ENCODE results near the gene CDC123. TPM values are rescaled to one million over a fixed set of nuclear protein-coding genes. Genes with fewer than 3 reads are reported as not detected.

CDC123 gene
- total and polyA plus RNA-seq, 2 experiments from 2014 or later = 158 to 179 TPM

GRCh38 chr10:12235796-12236195 is 39.8 kb downstream of the CDC123 start (continued):
- TF ChIP-seq CTCF (conservative IDR thresholded peaks at IDR 0.05; ENCODE audit: low read depth in 2 of 2) (no peak), ZNF114 (CRISPR knock-in tag; IDR thresholded peaks at IDR 0.05) (no peak)

GRCh38 chr10:12237265-12238220 is 41.6 kb downstream of the CDC123 start:
- Mint-ChIP-seq H3K27ac (no peak overlapping the region), H3K9me3 (no peaks in the 10 kb centered on the region)
- TF ChIP-seq NANOG (IDR thresholded peaks at IDR 0.05; ENCODE audit: borderline replicate concordance) = no peak
- no peak for TF ChIP-seq CREB1 (CRISPR knock-in tag; IDR thresholded peaks at IDR 0.05; ENCODE audit: low read depth)
- no peak for TF ChIP-seq ZNF331 (CRISPR knock-in tag; IDR thresholded peaks at IDR 0.05; ENCODE audit: low read depth)
- no peak for TF ChIP-seq ETS1 (IDR thresholded peaks at IDR 0.05)
- TF ChIP-seq EZH2 (IDR thresholded peaks at IDR 0.05; ENCODE audit: low read depth, unreplicated experiment) = no peak
- TF ChIP-seq POLR2AphosphoS5 (IDR thresholded peaks at IDR 0.05; ENCODE audit: low read depth) = no peak
- TF ChIP-seq REST (IDR thresholded peaks at IDR 0.05; ENCODE audit: unreplicated experiment) = no peak
- TF ChIP-seq STAT1 (IDR thresholded peaks at IDR 0.05; ENCODE audit: unreplicated experiment) = no peak
- no peak for TF ChIP-seq JUNB (IDR thresholded peaks at IDR 0.05; ENCODE audit: unreplicated experiment)
- TF ChIP-seq ZNF114 (CRISPR knock-in tag; IDR thresholded peaks at IDR 0.05) = no peak
- no peak for TF ChIP-seq CTCF (conservative IDR thresholded peaks at IDR 0.05; ENCODE audit: low read depth in 2 of 2)

More at GRCh38 chr10:12237265-12238220, 41.6 kb downstream of the CDC123 start:
- Mint-ChIP-seq H3K4me1 (no peaks in the 10 kb centered on the region), H3K27me3 (ENCODE audit: insufficient read depth, low read depth, poor library complexity) (no peaks in the 10 kb centered on the region), H3K4me3 (no peak overlapping the region), H3K36me3 (ENCODE audit: low read depth) (peaks cover 72% of the 10 kb centered on the region)
- no peak for ATAC-seq
- Histone ChIP-seq H3K27ac (ENCODE audit: low read depth) (no peak overlapping the region), H4K20me1 (replicated peaks; ENCODE audit: insufficient read depth) (peaks cover 5% of the 10 kb centered on the region; the same call in 1 of the 2 replicates), H3F3A (replicated peaks; ENCODE audit: low read depth) (0 out of 2 replicates have a peak, but pooled peaks cover 4% of the 10 kb centered on the region), H3K79me2 (replicated peaks; ENCODE audit: insufficient read depth) (peaks cover 24% of the 10 kb centered on the region), H3K9me2 (ENCODE audit: insufficient read depth) (no peaks in the 10 kb centered on the region), H3K4me2 (no peak overlapping the region), H2AFZ (no peak overlapping the region), H3K27me3 (ENCODE audit: insufficient read depth) (no peaks in the 10 kb centered on the region), H3K4me3 (no peak overlapping the region), H3K36me3 (ENCODE audit: insufficient read depth) (peaks cover 47% of the 10 kb centered on the region), H3K4me1 (ENCODE audit: insufficient read depth) (peaks cover 4% of the 10 kb centered on the region; the same call in 1 of the 2 replicates)
- DNase-seq (ENCODE audit: low spot score) = no peak

Data from GM23338 (cell line).